Effector CD4-positive, alpha-beta T cell (primary cell): ENCODE data around the gene FRMD5. TPM values are rescaled to one million over a fixed set of nuclear protein-coding genes. Genes with fewer than 3 reads are reported as not detected.
A peak's percentile ranks its signal among the peaks of the same experiment; 100 is the strongest.
"Not testable (repeated sequence)": the region's sequence is repeated elsewhere in the genome, so short reads cannot be mapped to it uniquely, and the experiment has no call there.

Source experiments
- DNase-seq: peaks from one replicate; pipeline ENCODE4 v3.0.0-alpha.2; 2020
- total RNA-seq: gene quantifications from one replicate; lab custom pipeline; 2026; lab: John Stamatoyannopoulos, UW

FRMD5 gene
- total RNA-seq, result not detected

- peak; percentile 74 for DNase-seq
These were observed at the start of gene FRMD5 for GRCh38 chr15:44195151-44195740. TSS of gene FRMD5 (minus strand) at chr15:44195271.

GRCh38 chr15:44243829-44244228 lies 48.8 kb upstream of the FRMD5 start:
- no peak for DNase-seq

GRCh38 chr15:44243141-44243540 lies 48.1 kb upstream of the FRMD5 start:
- DNase-seq, result no peak

- DNase-seq, result no peak
These were observed 36.8 kb upstream of the FRMD5 start for GRCh38 chr15:44231842-44232241.

GRCh38 chr15:44229301-44229700 lies 34.2 kb upstream of the FRMD5 start:
- DNase-seq, result not testable (repeated sequence)

- DNase-seq, result no peak
These were observed 32.5 kb upstream of the FRMD5 start for GRCh38 chr15:44227584-44227983.

GRCh38 chr15:44227001-44227400 lies 31.9 kb upstream of the FRMD5 start:
- not testable (repeated sequence) for DNase-seq

- DNase-seq, result no peak
These were observed 27.4 kb upstream of the FRMD5 start for GRCh38 chr15:44222478-44222877.

GRCh38 chr15:44219073-44219472 lies 24.0 kb upstream of the FRMD5 start:
- no peak for DNase-seq

- no peak for DNase-seq
These were observed 21.9 kb upstream of the FRMD5 start for GRCh38 chr15:44216958-44217357.

GRCh38 chr15:44215594-44215993 lies 20.5 kb upstream of the FRMD5 start:
- DNase-seq, result no peak

- DNase-seq, result no peak
These were observed 13.9 kb upstream of the FRMD5 start for GRCh38 chr15:44208956-44209355.

- DNase-seq, result no peak
These were observed 12.6 kb upstream of the FRMD5 start for GRCh38 chr15:44207643-44208042.

GRCh38 chr15:44199393-44199792 lies 4.3 kb upstream of the FRMD5 start:
- DNase-seq, result no peak

- peak; percentile 19 for DNase-seq
These were observed 534 bp downstream of the FRMD5 start for GRCh38 chr15:44194323-44195150.

GRCh38 chr15:44193651-44194322 lies 1.3 kb downstream of the FRMD5 start:
- DNase-seq, result no peak

GRCh38 chr15:44188795-44189194 lies 6.3 kb downstream of the FRMD5 start:
- no peak for DNase-seq

GRCh38 chr15:44186705-44187104 lies 8.4 kb downstream of the FRMD5 start:
- DNase-seq, result no peak

GRCh38 chr15:44183363-44183762 lies 11.7 kb downstream of the FRMD5 start:
- DNase-seq, result no peak

GRCh38 chr15:44181410-44181809 lies 13.7 kb downstream of the FRMD5 start:
- no peak for DNase-seq

GRCh38 chr15:44177139-44177538 lies 17.9 kb downstream of the FRMD5 start:
- no peak for DNase-seq

GRCh38 chr15:44173813-44174212 lies 21.3 kb downstream of the FRMD5 start:
- DNase-seq, result no peak

- DNase-seq, result no peak
These were observed 31.7 kb downstream of the FRMD5 start for GRCh38 chr15:44163370-44163769.

- no peak for DNase-seq
These were observed 34.3 kb downstream of the FRMD5 start for GRCh38 chr15:44160796-44161195.
